ENCODE measurements around the gene MINK1.
"Not testable (repeated sequence)": the region's sequence is repeated elsewhere in the genome, so short reads cannot be mapped to it uniquely, and the experiment has no call there.

MINK1 gene

DNA sequence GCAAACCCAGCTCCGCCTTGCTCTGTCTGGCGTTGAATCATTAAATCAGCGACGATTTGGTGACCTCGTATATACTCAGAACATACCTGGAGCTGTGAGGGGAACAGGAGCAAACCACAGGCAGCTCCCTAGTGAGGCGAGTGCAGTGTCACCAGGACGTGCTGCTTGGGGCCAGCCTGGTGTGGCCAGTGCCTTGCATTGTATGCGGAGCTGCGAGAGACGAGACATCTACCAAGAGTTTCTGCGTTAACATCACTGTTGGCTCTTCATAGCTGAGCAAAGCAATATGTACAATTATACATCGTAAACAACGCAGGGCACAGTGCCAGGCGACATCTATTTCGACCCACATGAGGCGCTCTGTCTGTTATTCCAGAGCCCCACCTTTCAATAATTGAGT is 27.9 kb downstream of the MINK1 start:
- TF ChIP-seq POLR2AphosphoS5 (IDR thresholded peaks at IDR 0.05; ENCODE audit: low read depth) (no peak), SPI1 (IDR thresholded peaks at IDR 0.05; ENCODE audit: borderline replicate concordance, low read depth) (no peak), GABPA (IDR thresholded peaks at IDR 0.05; ENCODE audit: low read depth) (no peak)
- TF ChIP-seq, protein P1, sequence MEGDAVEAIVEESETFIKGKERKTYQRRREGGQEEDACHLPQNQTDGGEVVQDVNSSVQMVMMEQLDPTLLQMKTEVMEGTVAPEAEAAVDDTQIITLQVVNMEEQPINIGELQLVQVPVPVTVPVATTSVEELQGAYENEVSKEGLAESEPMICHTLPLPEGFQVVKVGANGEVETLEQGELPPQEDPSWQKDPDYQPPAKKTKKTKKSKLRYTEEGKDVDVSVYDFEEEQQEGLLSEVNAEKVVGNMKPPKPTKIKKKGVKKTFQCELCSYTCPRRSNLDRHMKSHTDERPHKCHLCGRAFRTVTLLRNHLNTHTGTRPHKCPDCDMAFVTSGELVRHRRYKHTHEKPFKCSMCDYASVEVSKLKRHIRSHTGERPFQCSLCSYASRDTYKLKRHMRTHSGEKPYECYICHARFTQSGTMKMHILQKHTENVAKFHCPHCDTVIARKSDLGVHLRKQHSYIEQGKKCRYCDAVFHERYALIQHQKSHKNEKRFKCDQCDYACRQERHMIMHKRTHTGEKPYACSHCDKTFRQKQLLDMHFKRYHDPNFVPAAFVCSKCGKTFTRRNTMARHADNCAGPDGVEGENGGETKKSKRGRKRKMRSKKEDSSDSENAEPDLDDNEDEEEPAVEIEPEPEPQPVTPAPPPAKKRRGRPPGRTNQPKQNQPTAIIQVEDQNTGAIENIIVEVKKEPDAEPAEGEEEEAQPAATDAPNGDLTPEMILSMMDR (IDR thresholded peaks at IDR 0.05; ENCODE audit: insufficient read depth, low read length), result no peak
- TF ChIP-seq, protein P2, sequence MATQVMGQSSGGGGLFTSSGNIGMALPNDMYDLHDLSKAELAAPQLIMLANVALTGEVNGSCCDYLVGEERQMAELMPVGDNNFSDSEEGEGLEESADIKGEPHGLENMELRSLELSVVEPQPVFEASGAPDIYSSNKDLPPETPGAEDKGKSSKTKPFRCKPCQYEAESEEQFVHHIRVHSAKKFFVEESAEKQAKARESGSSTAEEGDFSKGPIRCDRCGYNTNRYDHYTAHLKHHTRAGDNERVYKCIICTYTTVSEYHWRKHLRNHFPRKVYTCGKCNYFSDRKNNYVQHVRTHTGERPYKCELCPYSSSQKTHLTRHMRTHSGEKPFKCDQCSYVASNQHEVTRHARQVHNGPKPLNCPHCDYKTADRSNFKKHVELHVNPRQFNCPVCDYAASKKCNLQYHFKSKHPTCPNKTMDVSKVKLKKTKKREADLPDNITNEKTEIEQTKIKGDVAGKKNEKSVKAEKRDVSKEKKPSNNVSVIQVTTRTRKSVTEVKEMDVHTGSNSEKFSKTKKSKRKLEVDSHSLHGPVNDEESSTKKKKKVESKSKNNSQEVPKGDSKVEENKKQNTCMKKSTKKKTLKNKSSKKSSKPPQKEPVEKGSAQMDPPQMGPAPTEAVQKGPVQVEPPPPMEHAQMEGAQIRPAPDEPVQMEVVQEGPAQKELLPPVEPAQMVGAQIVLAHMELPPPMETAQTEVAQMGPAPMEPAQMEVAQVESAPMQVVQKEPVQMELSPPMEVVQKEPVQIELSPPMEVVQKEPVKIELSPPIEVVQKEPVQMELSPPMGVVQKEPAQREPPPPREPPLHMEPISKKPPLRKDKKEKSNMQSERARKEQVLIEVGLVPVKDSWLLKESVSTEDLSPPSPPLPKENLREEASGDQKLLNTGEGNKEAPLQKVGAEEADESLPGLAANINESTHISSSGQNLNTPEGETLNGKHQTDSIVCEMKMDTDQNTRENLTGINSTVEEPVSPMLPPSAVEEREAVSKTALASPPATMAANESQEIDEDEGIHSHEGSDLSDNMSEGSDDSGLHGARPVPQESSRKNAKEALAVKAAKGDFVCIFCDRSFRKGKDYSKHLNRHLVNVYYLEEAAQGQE (IDR thresholded peaks at IDR 0.05; ENCODE audit: insufficient replicate concordance, low read depth), result no peak
- H3K4me3 ChIP-seq (replicated peaks; ENCODE audit: insufficient read depth, low read length), result no peak overlapping the region
- no peak overlapping the region for H3K27ac ChIP-seq (replicated peaks)
- H3K27me3 ChIP-seq (ENCODE audit: insufficient read depth, poor library complexity, severe bottlenecking), result no peaks in the 10 kb centered on the region
- no peak for DNase-seq (ENCODE audit: low read depth in 1 of 2, low spot score in 1 of 2)

DNA sequence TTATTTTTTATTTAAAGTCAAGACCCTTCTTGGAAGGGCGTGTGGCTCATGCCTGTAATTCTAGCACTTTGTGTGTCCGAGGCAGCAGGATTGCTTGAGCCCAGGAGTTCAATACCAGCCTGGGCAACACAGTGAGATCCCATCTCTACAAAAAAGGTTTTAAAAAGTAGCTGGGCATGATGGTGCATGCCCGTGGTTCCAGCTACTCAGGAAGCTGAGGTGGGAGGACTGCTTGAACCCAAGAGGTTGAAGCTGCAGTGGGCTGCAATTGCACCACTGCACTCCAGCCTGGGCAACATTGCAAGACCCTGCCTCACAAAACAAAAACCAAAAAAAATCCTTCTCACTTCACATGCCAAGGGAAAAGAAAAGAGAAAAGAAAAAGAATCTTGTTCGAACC is 29.6 kb downstream of the MINK1 start:
- Histone ChIP-seq H3K4me3 (replicated peaks; ENCODE audit: insufficient read depth, low read length) (no peak overlapping the region), H3K27me3 (ENCODE audit: insufficient read depth, poor library complexity, severe bottlenecking) (no peaks in the 10 kb centered on the region), H3K27ac (replicated peaks) (no peak overlapping the region)
- DNase-seq (ENCODE audit: low read depth in 1 of 2, low spot score in 1 of 2), result no peak
- TF ChIP-seq, protein P1 (IDR thresholded peaks at IDR 0.05; ENCODE audit: insufficient read depth, low read length), result no peak
- TF ChIP-seq SPI1 (IDR thresholded peaks at IDR 0.05; ENCODE audit: borderline replicate concordance, low read depth), result no peak
- TF ChIP-seq POLR2AphosphoS5 (IDR thresholded peaks at IDR 0.05; ENCODE audit: low read depth), result no peak
- TF ChIP-seq GABPA (IDR thresholded peaks at IDR 0.05; ENCODE audit: low read depth), result no peak
- TF ChIP-seq, protein P2 (IDR thresholded peaks at IDR 0.05; ENCODE audit: insufficient replicate concordance, low read depth), result no peak

DNA sequence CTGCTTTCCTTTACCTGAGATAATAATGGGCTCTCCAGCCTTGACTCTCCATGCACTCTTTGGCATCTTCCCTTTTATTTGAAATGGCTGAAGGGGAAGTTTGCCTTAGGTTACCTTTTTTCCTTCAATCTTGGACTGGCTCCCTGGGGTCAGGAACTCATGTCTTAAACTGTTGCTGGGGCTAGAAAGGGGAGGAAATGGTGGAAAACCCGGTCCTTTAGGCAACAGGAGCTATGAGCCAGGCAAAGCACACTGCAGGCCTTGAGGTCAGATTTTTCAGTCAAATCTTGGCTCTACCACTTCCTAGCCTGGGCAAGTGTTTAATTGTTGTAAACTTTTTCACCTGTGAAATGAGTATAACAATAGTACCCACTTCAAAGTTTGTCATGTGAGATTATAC is 30.2 kb downstream of the MINK1 start:
- DNase-seq (ENCODE audit: low read depth in 1 of 2, low spot score in 1 of 2), result no peak
- no peak overlapping the region for H3K27ac ChIP-seq (replicated peaks)
- no peak overlapping the region for H3K4me3 ChIP-seq (replicated peaks; ENCODE audit: insufficient read depth, low read length)
- TF ChIP-seq POLR2AphosphoS5 (IDR thresholded peaks at IDR 0.05; ENCODE audit: low read depth) (no peak), SPI1 (IDR thresholded peaks at IDR 0.05; ENCODE audit: borderline replicate concordance, low read depth) (no peak), GABPA (IDR thresholded peaks at IDR 0.05; ENCODE audit: low read depth) (no peak)
- TF ChIP-seq, protein P1 (IDR thresholded peaks at IDR 0.05; ENCODE audit: insufficient read depth, low read length), result no peak
- TF ChIP-seq, protein P2 (IDR thresholded peaks at IDR 0.05; ENCODE audit: insufficient replicate concordance, low read depth), result no peak
- no peaks in the 10 kb centered on the region for H3K27me3 ChIP-seq (ENCODE audit: insufficient read depth, poor library complexity, severe bottlenecking)

DNA sequence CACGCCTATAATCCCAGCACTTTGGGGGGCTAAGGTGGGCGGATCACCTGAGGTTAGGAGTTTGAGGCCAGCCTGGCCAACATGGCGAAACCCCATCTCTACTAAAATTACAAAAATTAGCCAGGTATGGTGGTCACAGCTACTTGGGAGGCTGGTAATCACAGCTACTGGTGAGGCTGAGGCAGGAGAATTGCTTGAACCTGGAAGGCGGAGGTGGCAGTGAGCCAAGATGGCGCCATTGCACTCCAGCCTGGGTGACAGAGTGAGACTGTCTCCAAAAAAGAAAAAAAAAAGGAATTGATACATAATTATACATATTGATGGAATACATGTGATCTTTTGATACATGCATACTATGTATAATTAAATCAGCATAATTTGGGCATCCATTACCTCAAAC is 34.4 kb downstream of the MINK1 start:
- H3K4me3 ChIP-seq (replicated peaks; ENCODE audit: insufficient read depth, low read length); H3K27me3 ChIP-seq (ENCODE audit: insufficient read depth, poor library complexity, severe bottlenecking); DNase-seq (ENCODE audit: low read depth in 1 of 2, low spot score in 1 of 2); H3K27ac ChIP-seq (replicated peaks): not testable (repeated sequence)

DNA sequence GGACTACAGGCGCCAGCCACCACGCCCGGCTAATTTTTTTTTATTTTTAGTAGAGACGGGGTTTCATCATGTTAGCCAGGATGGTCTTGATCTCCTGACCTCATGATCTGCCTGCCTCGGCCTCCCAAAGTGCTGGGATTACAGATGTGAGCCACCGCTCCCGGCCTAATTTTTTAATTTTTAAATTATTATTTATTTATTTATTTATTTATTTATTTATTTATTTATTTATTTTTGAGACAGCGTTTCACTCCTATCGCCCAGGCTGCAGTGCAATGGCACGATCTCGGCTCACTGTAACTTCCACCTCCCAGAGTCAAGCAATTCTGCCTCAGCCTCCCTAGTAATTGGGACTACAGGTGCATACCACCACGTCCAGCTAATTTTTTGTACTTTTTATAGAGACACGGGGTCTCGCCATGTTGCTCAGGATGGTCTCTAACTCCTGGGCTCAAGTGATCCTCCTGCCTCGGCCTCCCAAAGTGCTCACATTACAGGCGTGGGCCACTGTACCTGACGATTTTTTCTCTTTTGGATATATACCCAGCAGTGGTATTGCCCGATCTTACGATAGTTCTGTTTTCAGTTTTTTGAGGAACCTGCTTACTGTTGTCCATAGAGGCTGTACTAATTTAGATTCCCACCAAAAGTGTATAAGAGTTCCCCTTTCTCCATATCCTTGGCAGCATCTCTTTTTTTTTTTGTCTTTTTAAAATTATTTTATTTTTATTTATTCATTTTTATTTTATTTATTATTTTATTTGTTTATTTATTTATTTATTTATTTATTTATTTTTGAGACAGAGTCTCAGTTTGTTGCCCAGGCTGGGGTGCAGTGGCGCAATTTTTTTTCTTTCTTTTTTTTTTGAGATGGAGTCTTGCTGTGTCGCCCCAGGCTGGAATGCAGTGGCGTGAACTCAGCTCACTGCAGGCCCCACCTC is 36.2 kb downstream of the MINK1 start:
- not testable (repeated sequence) for H3K4me3 ChIP-seq (replicated peaks; ENCODE audit: insufficient read depth, low read length); DNase-seq (ENCODE audit: low read depth in 1 of 2, low spot score in 1 of 2); H3K27ac ChIP-seq (replicated peaks); H3K27me3 ChIP-seq (ENCODE audit: insufficient read depth, poor library complexity, severe bottlenecking)
